GM12892 (cell line): ENCODE measurements around the gene ALG9.

Experiments used
- POLR2A ChIP-seq: IDR thresholded peaks from 2 replicates; pipeline ENCODE4 v1.6.1; 2011; ENCODE audit warnings: low read depth, low read length, control low read depth
- POLR2AphosphoS5 ChIP-seq: IDR thresholded peaks from 2 replicates; pipeline ENCODE4 v1.6.1; 2011; ENCODE audit warnings: low read depth, low read length, control low read depth
- TAF1 ChIP-seq: IDR thresholded peaks from 2 replicates; pipeline ENCODE4 v1.6.1; 2011; ENCODE audit warnings: low read depth, mild to moderate bottlenecking, control low read depth, low read length, borderline replicate concordance

DNA sequence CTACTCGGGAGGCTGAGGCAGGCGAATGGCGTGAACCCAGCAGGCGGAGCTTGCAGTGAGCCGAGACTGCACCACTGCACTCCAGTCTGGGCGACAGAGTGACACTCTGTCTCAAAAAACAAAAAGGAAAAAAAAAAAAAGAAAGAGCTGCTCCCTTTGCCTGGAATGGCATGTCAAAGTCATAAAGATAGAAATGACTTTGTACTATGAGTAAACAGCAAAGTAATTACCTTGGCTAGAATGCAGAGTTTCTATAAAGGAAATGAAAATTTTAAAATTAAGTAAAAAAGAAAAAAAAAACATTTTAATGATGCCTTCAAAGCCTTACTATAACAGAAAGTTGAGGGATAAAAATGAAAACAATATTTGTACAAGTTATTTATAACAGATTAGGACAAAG is 115.3 kb downstream of the ALG9 start:
- TF ChIP-seq TAF1 (no peak), POLR2AphosphoS5 (no peak), POLR2A (no peak)
